DMS114 treated with DMSO at 0.1 percent for 48 hours (cell line): ENCODE data around the gene OR1E2.
"Not testable (repeated sequence)": the region's sequence is repeated elsewhere in the genome, so short reads cannot be mapped to it uniquely, and the experiment has no call there.

Experiments used
- DNase-seq: peaks from one replicate; lab custom pipeline; 2025; ENCODE audit not compliant: unreplicated experiment; lab: John Stamatoyannopoulos, UW

The OR1E2 gene

GRCh38 chr17:3433741-3434140, at the start of gene OR1E2:
TSS of gene OR1E2 (minus strand) at chr17:3433841. CDS start at chr17:3433841, 0 bp downstream.
- no peak for DNase-seq

GRCh38 chr17:3482852-3483251, 49.2 kb upstream of the OR1E2 start:
- no peak for DNase-seq

- DNase-seq: no peak
Observed at GRCh38 chr17:3479988-3480387, 46.3 kb upstream of the OR1E2 start.

GRCh38 chr17:3475812-3476610, 42.4 kb upstream of the OR1E2 start, which contains the start of gene ASPA:
TSS of gene ASPA (plus strand) at chr17:3475997. CDS start at chr17:3476160, 163 bp downstream.
- no peak for DNase-seq

- no peak for DNase-seq
Observed at GRCh38 chr17:3475251-3475685, 41.6 kb upstream of the OR1E2 start.

GRCh38 chr17:3474212-3474611, 40.6 kb upstream of the OR1E2 start:
- no peak for DNase-seq

- DNase-seq: no peak
Observed at GRCh38 chr17:3472137-3472536, 38.5 kb upstream of the OR1E2 start.

GRCh38 chr17:3471599-3471998, 38.0 kb upstream of the OR1E2 start, which contains the start of gene SPATA22:
TSS of gene SPATA22 (minus strand) at chr17:3471819. CDS start at chr17:3469325, 2,494 bp downstream.
- no peak for DNase-seq

- no peak for DNase-seq
Observed at GRCh38 chr17:3469529-3469928, 35.9 kb upstream of the OR1E2 start.

- DNase-seq: not testable (repeated sequence)
Observed at GRCh38 chr17:3466355-3466754, 32.7 kb upstream of the OR1E2 start.

GRCh38 chr17:3448059-3448665, 14.5 kb upstream of the OR1E2 start:
- no peak for DNase-seq

GRCh38 chr17:3447625-3448024, 14.0 kb upstream of the OR1E2 start:
- DNase-seq: no peak

- no peak for DNase-seq
Observed at GRCh38 chr17:3440451-3440850, 6.8 kb upstream of the OR1E2 start.

- no peak for DNase-seq
Observed at GRCh38 chr17:3438368-3438767, 4.7 kb upstream of the OR1E2 start.

GRCh38 chr17:3433215-3433614, 426 bp downstream of the OR1E2 start:
- DNase-seq: not testable (repeated sequence)

GRCh38 chr17:3418222-3418621, 15.4 kb downstream of the OR1E2 start:
- no peak for DNase-seq

- no peak for DNase-seq
Observed at GRCh38 chr17:3415610-3416009, 18.0 kb downstream of the OR1E2 start.

GRCh38 chr17:3412216-3412615, 21.4 kb downstream of the OR1E2 start:
- DNase-seq: not testable (repeated sequence)

GRCh38 chr17:3411070-3411469, 22.6 kb downstream of the OR1E2 start, which contains the start of gene OR3A3:
TSS of gene OR3A3 (plus strand) at chr17:3411370.
- no peak for DNase-seq

GRCh38 chr17:3403856-3404255, 29.8 kb downstream of the OR1E2 start:
- not testable (repeated sequence) for DNase-seq

- no peak for DNase-seq
Observed at GRCh38 chr17:3401786-3402185, 31.9 kb downstream of the OR1E2 start.

- no peak for DNase-seq
Observed at GRCh38 chr17:3400055-3400454, 33.6 kb downstream of the OR1E2 start.
